HG03025 (cell line): ENCODE measurements around the gene DNAJB9.

Experiments
- ATAC-seq: cut with Tn5 transposase; IDR thresholded peaks from one replicate; pipeline ENCODE4 v1.9.1; 2021; ENCODE audit warnings: mild to moderate bottlenecking, moderate library complexity; ENCODE audit not compliant: unreplicated experiment, low FRiP score

DNAJB9 gene

GRCh38 chr7:108565987-108566386 is 3.7 kb upstream of the DNAJB9 start:
- ATAC-seq = no peak

- ATAC-seq = no peak
Measured at GRCh38 chr7:108568801-108569380, 783 bp upstream of the DNAJB9 start.

- ATAC-seq = peak; percentile 24
Measured at GRCh38 chr7:108570146-108570755, 577 bp downstream of the DNAJB9 start.

GRCh38 chr7:108572480-108572879 is 2.8 kb downstream of the DNAJB9 start:
- ATAC-seq = no peak

- no peak for ATAC-seq
Measured at GRCh38 chr7:108575156-108575555, 5.5 kb downstream of the DNAJB9 start.

GRCh38 chr7:108576116-108576515 is 6.4 kb downstream of the DNAJB9 start:
- ATAC-seq = no peak

- no peak for ATAC-seq
Measured at GRCh38 chr7:108578937-108579336, 9.3 kb downstream of the DNAJB9 start.

GRCh38 chr7:108580298-108580697 is 10.6 kb downstream of the DNAJB9 start:
- ATAC-seq = no peak

GRCh38 chr7:108581655-108582491 is 12.2 kb downstream of the DNAJB9 start:
- ATAC-seq = no peak

- ATAC-seq = no peak
Measured at GRCh38 chr7:108584211-108584610, 14.5 kb downstream of the DNAJB9 start.

GRCh38 chr7:108585843-108586242 is 16.2 kb downstream of the DNAJB9 start:
- no peak for ATAC-seq

- ATAC-seq = no peak
Measured at GRCh38 chr7:108586274-108586710, 16.6 kb downstream of the DNAJB9 start.

GRCh38 chr7:108589199-108589598 is 19.5 kb downstream of the DNAJB9 start:
- no peak for ATAC-seq

GRCh38 chr7:108589874-108590273 is 20.2 kb downstream of the DNAJB9 start:
- ATAC-seq = no peak

- no peak for ATAC-seq
Measured at GRCh38 chr7:108590606-108591005, 20.9 kb downstream of the DNAJB9 start.

GRCh38 chr7:108592646-108593201 is 23.1 kb downstream of the DNAJB9 start:
- no peak for ATAC-seq

GRCh38 chr7:108596560-108596959 is 26.9 kb downstream of the DNAJB9 start:
- peak; percentile 53 for ATAC-seq

GRCh38 chr7:108598153-108598552 is 28.5 kb downstream of the DNAJB9 start:
- no peak for ATAC-seq

GRCh38 chr7:108598914-108599580 is 29.4 kb downstream of the DNAJB9 start:
- no peak for ATAC-seq

- no peak for ATAC-seq
Measured at GRCh38 chr7:108600399-108600798, 30.7 kb downstream of the DNAJB9 start.
